Fibroblast of lung (primary cell): ENCODE results near the gene S100B.
"Not testable (repeated sequence)": the region's sequence is repeated elsewhere in the genome, so short reads cannot be mapped to it uniquely, and the experiment has no call there.

Source experiments
- EZH2 ChIP-seq: IDR thresholded peaks from 2 replicates; pipeline ENCODE4 v1.5.1; 2012; ENCODE audit warnings: low read length, control low read depth, mild to moderate bottlenecking; ENCODE audit errors: missing control alignments
- TF ChIP-seq, protein P1 (sequence below), 2 donors: IDR thresholded peaks in 1 of 2; conservative IDR thresholded peaks in 1 of 2; 1 replicate in 1 of 2; 2 replicates in 1 of 2; pipeline ENCODE4 v1.5.1; 2011 to 2012; ENCODE audit warnings: low read length in 2 of 2, control low read depth in 1 of 2, inconsistent platforms in 1 of 2, low read depth in 1 of 2, mild to moderate bottlenecking in 1 of 2

DNA sequence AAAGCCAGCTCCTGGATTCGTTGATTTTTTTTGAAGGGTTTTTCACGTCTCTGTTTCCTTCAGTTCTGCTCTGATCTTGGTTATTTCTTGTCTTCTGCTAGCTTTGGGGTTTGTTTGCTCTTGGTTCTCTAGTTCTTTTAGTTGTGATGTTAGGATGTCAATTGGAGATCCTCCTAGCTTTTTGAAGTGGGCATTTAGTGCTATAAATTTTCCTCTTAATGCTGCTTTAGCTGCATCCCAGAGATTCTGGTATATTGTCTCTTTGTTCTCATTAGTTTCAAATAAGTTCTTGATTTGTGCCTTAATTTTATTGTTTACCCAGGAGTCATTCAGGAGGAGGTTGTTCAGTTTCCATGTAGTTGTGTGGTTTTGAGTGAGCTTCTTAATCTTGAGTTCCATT is 25.5 kb downstream of the S100B start:
- TF ChIP-seq, protein P1, sequence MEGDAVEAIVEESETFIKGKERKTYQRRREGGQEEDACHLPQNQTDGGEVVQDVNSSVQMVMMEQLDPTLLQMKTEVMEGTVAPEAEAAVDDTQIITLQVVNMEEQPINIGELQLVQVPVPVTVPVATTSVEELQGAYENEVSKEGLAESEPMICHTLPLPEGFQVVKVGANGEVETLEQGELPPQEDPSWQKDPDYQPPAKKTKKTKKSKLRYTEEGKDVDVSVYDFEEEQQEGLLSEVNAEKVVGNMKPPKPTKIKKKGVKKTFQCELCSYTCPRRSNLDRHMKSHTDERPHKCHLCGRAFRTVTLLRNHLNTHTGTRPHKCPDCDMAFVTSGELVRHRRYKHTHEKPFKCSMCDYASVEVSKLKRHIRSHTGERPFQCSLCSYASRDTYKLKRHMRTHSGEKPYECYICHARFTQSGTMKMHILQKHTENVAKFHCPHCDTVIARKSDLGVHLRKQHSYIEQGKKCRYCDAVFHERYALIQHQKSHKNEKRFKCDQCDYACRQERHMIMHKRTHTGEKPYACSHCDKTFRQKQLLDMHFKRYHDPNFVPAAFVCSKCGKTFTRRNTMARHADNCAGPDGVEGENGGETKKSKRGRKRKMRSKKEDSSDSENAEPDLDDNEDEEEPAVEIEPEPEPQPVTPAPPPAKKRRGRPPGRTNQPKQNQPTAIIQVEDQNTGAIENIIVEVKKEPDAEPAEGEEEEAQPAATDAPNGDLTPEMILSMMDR (conservative IDR thresholded peaks at IDR 0.05 in 1 of 2, IDR thresholded peaks at IDR 0.05 in 1 of 2; ENCODE audit: low read depth in 1 of 2, low read length in 2 of 2): not testable (repeated sequence)
- TF ChIP-seq EZH2: not testable (repeated sequence)
